SK-N-SH (cell line): ENCODE data around the gene XRN2. TPM values are rescaled to one million over a fixed set of nuclear protein-coding genes. Genes with fewer than 3 reads are reported as not detected.

Source experiments
- CTCF ChIA-PET: fragments of 300-600, 350-600 bp; formaldehyde crosslinking; extraction: SDS; loops from one replicate; lab custom pipeline; 2021; lab: Yijun Ruan, JAX
- POLR2A ChIA-PET: fragments of 350-600 bp; sonication (Branson Sonifier 250); formaldehyde crosslinking; extraction: SDS; loops from one replicate; lab custom pipeline; 2020; ENCODE audit warnings: antibody characterized with exemption, inconsistent platforms; lab: Yijun Ruan, JAX
- DNase-seq: peaks from one replicate; pipeline ENCODE4 v3.0.0; 2012
- H2AFZ ChIP-seq: fragments of 200-600 bp; sonication (generic); 2 replicates; pipeline ENCODE4 v1.8.1; 2016; ENCODE audit warnings: antibody characterized with exemption, mild to moderate bottlenecking, low read depth
- H3F3A ChIP-seq: fragments of 200-600 bp; sonication (generic); replicated peaks from 2 replicates; pipeline ENCODE3; 2016; ENCODE audit warnings: antibody characterized with exemption, mild to moderate bottlenecking; ENCODE audit not compliant: insufficient read depth
- H3K27ac ChIP-seq, 2 experiments: fragments of 200-500 bp in 1 of 2; fragments of 200-600 bp in 1 of 2; sonication (Bioruptor generic) in 1 of 2; sonication (generic), shearing (Covaris generic) in 1 of 2; 2 replicates each; pipeline versions ENCODE4 v1.5.1 to v1.6.1; 2014 to 2016; ENCODE audit warnings: low read depth in 2 of 2, inconsistent platforms in 1 of 2, low read length in 1 of 2, mild to moderate bottlenecking in 1 of 2, mixed read lengths in 1 of 2
- H3K27me3 ChIP-seq: fragments of 200-600 bp; sonication (generic), shearing (Covaris generic); 2 replicates; pipeline ENCODE4 v1.6.1; 2016; ENCODE audit warnings: mixed run types; ENCODE audit not compliant: insufficient read depth
- H3K36me3 ChIP-seq, 2 experiments: fragments of 200-500 bp in 1 of 2; fragments of 200-600 bp in 1 of 2; sonication (Bioruptor generic) in 1 of 2; sonication (generic) in 1 of 2; replicated peaks in 1 of 2; 2 replicates each; pipeline versions ENCODE3 to v1.5.1; 2014 to 2016; ENCODE audit warnings: low read length in 1 of 2, mild to moderate bottlenecking in 1 of 2; ENCODE audit not compliant: insufficient read depth in 2 of 2, control insufficient read depth in 1 of 2
- H3K4me1 ChIP-seq, 2 experiments: fragments of 200-500 bp in 1 of 2; fragments of 200-600 bp in 1 of 2; sonication (Bioruptor generic) in 1 of 2; sonication (generic), shearing (Covaris generic) in 1 of 2; 2 replicates each; pipeline versions ENCODE4 v1.5.1 to v1.6.1; 2014 to 2016; ENCODE audit warnings: low read depth in 1 of 2, low read length in 1 of 2, mixed run types in 1 of 2; ENCODE audit not compliant: insufficient read depth in 2 of 2, control insufficient read depth in 1 of 2
- H3K4me2 ChIP-seq: fragments of 200-600 bp; sonication (generic), shearing (Covaris generic); 2 replicates; pipeline ENCODE4 v1.6.1; 2017; ENCODE audit warnings: mixed run types
- H3K4me3 ChIP-seq, 2 experiments: fragments of 200-500 bp in 1 of 2; fragments of 200-600 bp in 1 of 2; sonication (Bioruptor generic) in 1 of 2; sonication (generic), shearing (Covaris generic) in 1 of 2; 2 replicates each; pipeline versions ENCODE4 v1.5.1 to v1.8.1; 2014 to 2016; ENCODE audit warnings: low read depth in 2 of 2, inconsistent platforms in 1 of 2, low read length in 1 of 2, mild to moderate bottlenecking in 1 of 2, mixed read lengths in 1 of 2, moderate library complexity in 1 of 2
- H3K79me2 ChIP-seq: fragments of 200-600 bp; sonication (generic); 2 replicates; pipeline ENCODE4 v1.8.1; 2017; ENCODE audit warnings: mild to moderate bottlenecking; ENCODE audit not compliant: insufficient read depth
- H3K9ac ChIP-seq: fragments of 200-600 bp; sonication (generic); 2 replicates; pipeline ENCODE4 v1.6.1; 2017; ENCODE audit warnings: mixed run types
- H3K9me2 ChIP-seq: fragments of 200-600 bp; sonication (generic); 2 replicates; pipeline ENCODE4 v1.6.1; 2017; ENCODE audit warnings: mixed run types
- H3K9me3 ChIP-seq: fragments of 200-600 bp; sonication (generic); 2 replicates; pipeline ENCODE4 v1.6.1; 2017; ENCODE audit warnings: mixed run types, mild to moderate bottlenecking, moderate library complexity
- H4K20me1 ChIP-seq: fragments of 200-600 bp; sonication (generic); 2 replicates; pipeline ENCODE4 v1.6.1; 2017; ENCODE audit warnings: mild to moderate bottlenecking, mixed run types; ENCODE audit not compliant: insufficient read depth
- CHD2 ChIP-seq: fragments of 150-350 bp; IDR thresholded peaks from 2 replicates; pipeline ENCODE4 v1.6.1; 2018; ENCODE audit warnings: low read length; ENCODE audit not compliant: partially characterized antibody
- CTCF ChIP-seq: fragments of 200-600 bp; sonication (generic); IDR thresholded peaks from 2 replicates; pipeline ENCODE4 v1.6.1; 2017; ENCODE audit warnings: antibody characterized with exemption, mild to moderate bottlenecking, moderate library complexity
- EZH2phosphoT487 ChIP-seq: fragments of 200-600 bp; sonication (generic); IDR thresholded peaks from 2 replicates; pipeline ENCODE4 v1.6.1; 2017; ENCODE audit warnings: low read depth, mixed run types, mild to moderate bottlenecking, antibody characterized with exemption, moderate library complexity, borderline replicate concordance
- FOSL2 ChIP-seq: IDR thresholded peaks from 2 replicates; pipeline ENCODE4 v1.4.0; 2012; ENCODE audit warnings: low read depth, mild to moderate bottlenecking, moderate library complexity, borderline replicate concordance
- GATA2 ChIP-seq: sonication (generic); formaldehyde crosslinking; IDR thresholded peaks from 2 replicates; pipeline ENCODE4 v1.5.0; 2020; ENCODE audit warnings: mild to moderate bottlenecking, missing genetic modification reagents
- IRF3 ChIP-seq: fragments of 150-350 bp; IDR thresholded peaks from 2 replicates; pipeline ENCODE4 v1.6.1; 2016; ENCODE audit warnings: mild to moderate bottlenecking, low read depth, low read length
- MAX ChIP-seq: IDR thresholded peaks from 2 replicates; pipeline ENCODE4 v1.4.0; 2012; ENCODE audit warnings: low read depth
- MXI1 ChIP-seq: IDR thresholded peaks from 2 replicates; pipeline ENCODE4 v1.6.1; 2012; ENCODE audit warnings: mild to moderate bottlenecking, low read depth, low read length, improper control_type of control experiment
- NFIC ChIP-seq: IDR thresholded peaks from 2 replicates; pipeline ENCODE4 v1.4.0; 2012; ENCODE audit warnings: borderline replicate concordance
- NRF1 ChIP-seq: IDR thresholded peaks from 2 replicates; pipeline ENCODE4 v1.6.1; 2012; ENCODE audit warnings: low read depth, mild to moderate bottlenecking, low read length
- PBX3 ChIP-seq: IDR thresholded peaks from 2 replicates; pipeline ENCODE4; 2012
- REST ChIP-seq: IDR thresholded peaks from 2 replicates; pipeline ENCODE4 v1.6.1; 2012; ENCODE audit warnings: mild to moderate bottlenecking, low read depth, low read length, moderate library complexity
- RXRA ChIP-seq: IDR thresholded peaks from 2 replicates; pipeline ENCODE4 v1.4.0; 2012; ENCODE audit warnings: low read depth, mild to moderate bottlenecking, borderline replicate concordance
- TCF12 ChIP-seq: IDR thresholded peaks from 2 replicates; pipeline ENCODE4 v1.4.0; 2012
- USF2 ChIP-seq: fragments of 150-350 bp; IDR thresholded peaks from 2 replicates; pipeline ENCODE4 v1.6.1; 2017; ENCODE audit warnings: antibody characterized with exemption, low read length, low read depth, borderline replicate concordance
- YY1 ChIP-seq: IDR thresholded peaks from 2 replicates; pipeline ENCODE4 v1.4.0; 2012; ENCODE audit warnings: low read depth, mild to moderate bottlenecking
- ZBTB33 ChIP-seq: IDR thresholded peaks from 2 replicates; pipeline ENCODE4 v1.4.0; 2012; ENCODE audit warnings: low read depth, borderline replicate concordance
- WGBS: methylation state at CpG from one replicate; pipeline ENCODE4 v1.1.6; 2017; ENCODE audit warnings: low lambda C conversion rate; 5-methylcytosine and 5-hydroxymethylcytosine counted together
- polyA plus RNA-seq, 3 experiments: library from polyadenylated mRNA; depleted of rRNA; stranded (reverse); fragments of >200 nt; gene quantifications; 2 replicates each; pipeline ENCODE4 v1.2.3, GENCODE V29; 2012

Gene XRN2
- polyA plus RNA-seq, 1 of the 3 experiments (the other 2 are of a cell fraction): 44.5 TPM

GRCh38 chr20:21386111-21386510, 83.0 kb downstream of the XRN2 start:
- Histone ChIP-seq H3K4me1 (no peaks in the 10 kb centered on the region), H3K79me2 (no peaks in the 10 kb centered on the region), H3F3A (peaks cover 7% of the 10 kb centered on the region), H3K27ac (no peak overlapping the region), H3K9ac (no peak overlapping the region), H3K9me3 (no peaks in the 10 kb centered on the region), H3K4me2 (no peak overlapping the region), H3K4me3 (no peak overlapping the region), H3K36me3 (peaks cover 63 to 88% of the 10 kb centered on the region in 2 experiments)
- POLR2A ChIA-PET: no interaction called here
- TF ChIP-seq EZH2phosphoT487: no peak
- no peak for TF ChIP-seq MXI1
- no peak for TF ChIP-seq RXRA
- no peak for TF ChIP-seq REST
- TF ChIP-seq GATA2 (CRISPR knock-in tag): no peak
- no peak for TF ChIP-seq NFIC
- no peak for TF ChIP-seq IRF3
- TF ChIP-seq, all 33 proteins: peak for 0
- no peaks in the 10 kb centered on the region for H4K20me1 ChIP-seq
- DNase-seq: no peak
- H2AFZ ChIP-seq: no peak overlapping the region
- 95% methylated on average over 5 of the region's 5 CpGs for WGBS
- no peaks in the 10 kb centered on the region for H3K27me3 ChIP-seq
- H3K9me2 ChIP-seq: no peaks in the 10 kb centered on the region
- CTCF ChIA-PET: no interaction called here

- Histone ChIP-seq H3K79me2 (no peaks in the 10 kb centered on the region), H3K4me2 (no peak overlapping the region), H3K4me3 (no peak overlapping the region), H2AFZ (no peak overlapping the region), H3K36me3 (peaks cover 51 to 75% of the 10 kb centered on the region in 2 experiments), H3K27me3 (no peaks in the 10 kb centered on the region), H4K20me1 (no peaks in the 10 kb centered on the region), H3K9me2 (no peaks in the 10 kb centered on the region), H3K9ac (no peak overlapping the region), H3F3A (peaks cover 8% of the 10 kb centered on the region), H3K4me1 (no peaks in the 10 kb centered on the region), H3K27ac (no peak overlapping the region), H3K9me3 (no peaks in the 10 kb centered on the region)
- DNase-seq: no peak
- CTCF ChIA-PET: interaction anchor here (1.0 kb wide), 1 partner anchor 152 kb away, joined by 5 read pairs; no protein-coding TSS in a partner anchor
- POLR2A ChIA-PET: no interaction called here
- TF ChIP-seq NRF1 (no peak), PBX3 (no peak), CTCF (no peak), ZBTB33 (no peak), TCF12 (no peak), GATA2 (CRISPR knock-in tag) (no peak), MAX (no peak), YY1 (no peak), FOSL2 (no peak), USF2 (no peak), CHD2 (no peak)
Measured at GRCh38 chr20:21387528-21387927, 84.4 kb downstream of the XRN2 start.
